ENCODE data around the gene C12orf42.

C12orf42 gene

DNA sequence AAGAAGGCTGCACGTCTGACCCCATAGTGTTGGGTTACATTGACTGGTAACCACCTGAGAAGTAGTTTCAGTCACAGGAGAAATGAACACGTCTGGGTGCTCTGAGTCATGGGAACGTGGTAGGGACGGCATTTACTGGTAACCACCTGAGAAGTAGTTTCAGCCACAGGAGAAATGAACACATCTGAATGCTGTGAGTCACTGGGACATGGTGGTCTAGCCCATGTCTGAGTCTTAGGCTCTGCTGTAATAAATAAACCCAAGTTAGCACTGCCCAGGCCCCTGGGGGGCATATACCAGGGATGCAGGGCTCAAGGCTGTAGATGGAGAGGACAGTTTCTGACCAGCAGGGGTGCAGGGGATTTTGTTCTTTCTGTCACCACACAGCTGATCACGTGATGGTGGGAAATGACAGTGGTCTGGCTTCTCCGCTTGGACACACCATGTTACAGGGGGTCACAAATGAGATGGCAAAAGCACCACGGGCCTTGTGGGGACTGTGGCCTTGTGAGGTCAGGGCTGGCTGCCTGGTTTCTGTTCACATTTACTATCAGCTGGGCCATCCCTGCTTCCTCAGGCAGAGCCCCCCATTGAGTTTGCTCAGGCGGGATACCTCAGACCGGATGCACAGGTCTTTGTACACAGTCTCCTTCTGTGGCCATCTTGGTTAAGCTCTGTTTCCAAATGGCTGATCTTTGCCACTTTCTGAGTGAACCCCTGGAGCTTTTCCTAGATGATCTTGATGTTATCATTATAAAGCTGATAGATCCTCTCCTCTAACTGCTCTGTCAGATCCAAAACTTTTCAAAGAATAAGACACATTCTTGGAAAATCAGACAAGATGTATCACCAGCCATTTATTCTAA, 9.8 kb upstream of the C12orf42 start:
- H3K27ac Mint-ChIP-seq, result peak overlapping the region; percentile 88
- H3K4me3 Mint-ChIP-seq, result peak overlapping the region; percentile 34
- peak; percentile 58 for DNase-seq

DNA sequence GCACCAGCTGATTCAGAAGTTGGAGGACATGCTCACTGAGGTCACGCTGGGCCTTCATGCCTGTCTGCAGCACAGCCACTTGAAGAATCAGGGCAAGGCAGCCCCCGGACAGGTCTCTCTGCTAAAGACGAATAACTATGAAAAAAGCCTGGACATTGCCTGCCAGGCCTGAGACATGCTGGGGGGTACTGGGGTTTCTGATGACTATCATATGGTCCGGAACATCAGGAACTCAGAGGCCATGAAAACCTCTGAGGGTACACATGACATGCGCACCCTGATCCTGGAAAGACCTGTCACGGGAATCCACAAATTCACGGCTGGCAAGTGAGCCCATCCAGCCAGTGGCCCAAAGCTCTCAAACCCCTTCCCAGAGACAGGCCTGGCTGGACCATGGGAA, 8.8 kb upstream of the C12orf42 start:
- Mint-ChIP-seq H3K9me3 (no peaks in the 10 kb centered on the region), H3K4me1 (ENCODE audit: low read depth) (peaks cover 41% of the 10 kb centered on the region), H3K4me3 (no peak overlapping the region), H3K36me3 (ENCODE audit: low read depth) (no peaks in the 10 kb centered on the region), H3K27ac (peak overlapping the region; percentile 88), H3K27me3 (peaks cover 26% of the 10 kb centered on the region)
- no peak for DNase-seq

More for the DNA sequence above, 9.8 kb upstream of the C12orf42 start:
- Mint-ChIP-seq H3K36me3 (ENCODE audit: low read depth) (no peaks in the 10 kb centered on the region), H3K9me3 (no peaks in the 10 kb centered on the region), H3K27me3 (peaks cover 32% of the 10 kb centered on the region), H3K4me1 (ENCODE audit: low read depth) (peaks cover 37% of the 10 kb centered on the region)

GRCh38 chr12:103503546-103504480, 8.0 kb upstream of the C12orf42 start:
- peaks cover 19% of the 10 kb centered on the region for H3K27me3 Mint-ChIP-seq
- H3K36me3 Mint-ChIP-seq (ENCODE audit: low read depth), result no peaks in the 10 kb centered on the region
- peaks cover 45% of the 10 kb centered on the region for H3K4me1 Mint-ChIP-seq (ENCODE audit: low read depth)
- no peaks in the 10 kb centered on the region for H3K9me3 Mint-ChIP-seq
- DNase-seq, result peak; percentile 59
- H3K4me3 Mint-ChIP-seq, result no peak overlapping the region
- H3K27ac Mint-ChIP-seq, result peak overlapping the region; percentile 55

- no peak overlapping the region for H3K4me3 Mint-ChIP-seq
- peaks cover 5% of the 10 kb centered on the region for H3K9me3 Mint-ChIP-seq
- DNase-seq, result no peak
- H3K27me3 Mint-ChIP-seq, result peaks cover 24% of the 10 kb centered on the region
- no peaks in the 10 kb centered on the region for H3K36me3 Mint-ChIP-seq (ENCODE audit: low read depth)
- H3K27ac Mint-ChIP-seq, result no peak overlapping the region
- H3K4me1 Mint-ChIP-seq (ENCODE audit: low read depth), result peaks cover 56% of the 10 kb centered on the region
Observed at GRCh38 chr12:103501447-103501846, 5.7 kb upstream of the C12orf42 start.

DNA sequence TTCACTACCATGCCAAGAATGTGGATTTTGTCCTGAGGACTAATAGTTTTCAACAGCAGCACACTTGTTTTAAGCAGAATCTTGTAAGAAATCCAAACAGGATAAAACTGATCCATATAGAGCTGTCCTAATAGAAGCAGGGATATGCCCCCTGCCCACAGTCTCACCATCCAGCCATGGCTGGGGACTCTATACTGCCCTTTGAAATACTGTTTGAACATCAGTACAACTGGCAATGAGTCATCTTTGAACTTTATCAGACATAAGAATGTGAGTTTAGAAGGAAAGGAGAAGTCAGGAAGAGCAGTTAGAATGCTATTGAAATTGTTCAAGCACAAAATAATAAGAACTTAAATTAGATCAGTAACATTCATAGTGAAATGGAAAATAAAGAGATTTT, 3.8 kb upstream of the C12orf42 start:
- H3K27me3 Mint-ChIP-seq, result peaks cover 35% of the 10 kb centered on the region
- H3K4me3 Mint-ChIP-seq, result no peak overlapping the region
- DNase-seq, result no peak
- H3K4me1 Mint-ChIP-seq (ENCODE audit: low read depth), result peaks cover 52% of the 10 kb centered on the region
- peaks cover 5% of the 10 kb centered on the region for H3K9me3 Mint-ChIP-seq
- H3K36me3 Mint-ChIP-seq (ENCODE audit: low read depth), result no peaks in the 10 kb centered on the region
- peak overlapping the region; percentile 82 for H3K27ac Mint-ChIP-seq

- H3K4me1 Mint-ChIP-seq (ENCODE audit: low read depth), result peaks cover 51% of the 10 kb centered on the region
- H3K4me3 Mint-ChIP-seq, result no peak overlapping the region
- H3K27ac Mint-ChIP-seq, result peak overlapping the region; percentile 82
- no peaks in the 10 kb centered on the region for H3K36me3 Mint-ChIP-seq (ENCODE audit: low read depth)
- peaks cover 5% of the 10 kb centered on the region for H3K9me3 Mint-ChIP-seq
- DNase-seq, result no peak
- peaks cover 41% of the 10 kb centered on the region for H3K27me3 Mint-ChIP-seq
Observed at GRCh38 chr12:103498990-103499389, 3.2 kb upstream of the C12orf42 start.

DNA sequence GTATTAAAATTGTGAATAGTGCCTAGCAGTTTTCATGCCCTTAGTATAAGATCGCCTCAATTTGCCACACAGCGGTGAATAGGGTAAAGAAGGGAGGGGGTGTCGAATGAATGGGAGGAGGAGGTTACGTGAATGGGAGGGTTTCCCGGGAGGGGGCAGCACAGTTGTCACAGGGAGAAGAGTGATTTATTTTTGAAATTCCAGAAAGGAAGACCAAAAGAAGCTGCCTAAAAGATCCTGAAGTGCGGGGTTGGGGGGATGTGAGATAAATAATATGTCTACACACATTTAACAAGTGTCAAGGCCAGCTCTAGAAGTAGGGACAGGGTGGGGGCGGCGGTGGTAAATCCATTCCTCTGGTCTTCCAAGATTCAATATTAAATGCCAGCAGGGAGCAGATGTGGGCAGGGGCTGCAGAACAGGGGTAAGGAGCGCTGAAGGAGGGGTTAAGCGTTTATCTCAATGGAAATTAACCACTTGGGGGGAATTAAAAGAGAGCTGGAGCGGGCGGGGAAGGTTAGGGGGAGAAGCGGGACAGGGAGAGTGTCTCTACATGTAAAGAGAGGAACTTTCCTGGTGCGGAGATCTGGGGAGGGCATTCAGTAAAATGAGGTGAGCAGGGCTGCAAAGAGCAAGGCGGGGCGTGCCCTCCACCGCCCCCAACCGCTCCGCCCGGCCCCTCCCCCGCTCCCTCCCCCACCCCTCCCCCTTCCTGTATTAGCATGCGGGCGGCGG, 867 bp downstream of the C12orf42 start:
- DNase-seq, result no peak
- H3K9me3 Mint-ChIP-seq, result peaks cover 5% of the 10 kb centered on the region
- H3K27me3 Mint-ChIP-seq, result peaks cover 43% of the 10 kb centered on the region
- H3K4me1 Mint-ChIP-seq (ENCODE audit: low read depth), result peaks cover 36% of the 10 kb centered on the region
- no peaks in the 10 kb centered on the region for H3K36me3 Mint-ChIP-seq (ENCODE audit: low read depth)
- H3K4me3 Mint-ChIP-seq, result peak overlapping the region; percentile 54
- no peak overlapping the region for H3K27ac Mint-ChIP-seq

GRCh38 chr12:103494051-103494733, 1.6 kb downstream of the C12orf42 start:
- Mint-ChIP-seq H3K9me3 (peaks cover 5% of the 10 kb centered on the region), H3K36me3 (ENCODE audit: low read depth) (no peaks in the 10 kb centered on the region), H3K4me1 (ENCODE audit: low read depth) (peaks cover 30% of the 10 kb centered on the region), H3K4me3 (peak overlapping the region; percentile 54), H3K27me3 (peaks cover 43% of the 10 kb centered on the region), H3K27ac (no peak overlapping the region)
- DNase-seq, result no peak

GRCh38 chr12:103493199-103493598, 2.6 kb downstream of the C12orf42 start:
- DNase-seq, result no peak
- H3K4me3 Mint-ChIP-seq, result no peak overlapping the region

DNA sequence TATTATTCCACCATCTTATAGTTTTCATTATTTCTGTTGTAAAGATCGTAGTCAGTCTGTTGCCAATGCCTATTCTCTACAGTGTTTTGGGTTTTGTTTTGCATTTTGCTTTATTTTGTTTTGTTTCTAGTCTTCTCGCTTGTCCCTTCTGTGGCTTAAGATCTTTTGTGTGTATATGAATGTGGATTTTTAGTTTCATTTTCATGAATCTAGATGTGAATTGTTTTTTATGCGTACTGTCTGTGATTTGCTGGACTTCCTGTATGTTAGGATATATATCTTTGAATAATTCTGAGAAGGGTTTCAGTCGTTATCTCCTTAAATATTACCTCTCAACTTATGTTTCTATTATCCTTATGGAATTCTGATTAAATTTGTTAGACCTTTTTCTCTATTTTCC, 13.4 kb downstream of the C12orf42 start:
- no peak overlapping the region for H3K27ac Mint-ChIP-seq
- peaks cover 4% of the 10 kb centered on the region for H3K4me1 Mint-ChIP-seq (ENCODE audit: low read depth)
- H3K4me3 Mint-ChIP-seq, result no peak overlapping the region
- H3K36me3 Mint-ChIP-seq (ENCODE audit: low read depth), result no peaks in the 10 kb centered on the region
- DNase-seq, result no peak
- H3K9me3 Mint-ChIP-seq, result peaks cover 15% of the 10 kb centered on the region
- H3K27me3 Mint-ChIP-seq, result no peaks in the 10 kb centered on the region

More at GRCh38 chr12:103493199-103493598, 2.6 kb downstream of the C12orf42 start:
- H3K27me3 Mint-ChIP-seq, result peaks cover 43% of the 10 kb centered on the region
- peaks cover 25% of the 10 kb centered on the region for H3K4me1 Mint-ChIP-seq (ENCODE audit: low read depth)
- peaks cover 7% of the 10 kb centered on the region for H3K9me3 Mint-ChIP-seq
- no peak overlapping the region for H3K27ac Mint-ChIP-seq
- no peaks in the 10 kb centered on the region for H3K36me3 Mint-ChIP-seq (ENCODE audit: low read depth)

GRCh38 chr12:103475073-103475472, 20.7 kb downstream of the C12orf42 start:
- Mint-ChIP-seq H3K27ac (no peak overlapping the region), H3K27me3 (no peaks in the 10 kb centered on the region)

DNA sequence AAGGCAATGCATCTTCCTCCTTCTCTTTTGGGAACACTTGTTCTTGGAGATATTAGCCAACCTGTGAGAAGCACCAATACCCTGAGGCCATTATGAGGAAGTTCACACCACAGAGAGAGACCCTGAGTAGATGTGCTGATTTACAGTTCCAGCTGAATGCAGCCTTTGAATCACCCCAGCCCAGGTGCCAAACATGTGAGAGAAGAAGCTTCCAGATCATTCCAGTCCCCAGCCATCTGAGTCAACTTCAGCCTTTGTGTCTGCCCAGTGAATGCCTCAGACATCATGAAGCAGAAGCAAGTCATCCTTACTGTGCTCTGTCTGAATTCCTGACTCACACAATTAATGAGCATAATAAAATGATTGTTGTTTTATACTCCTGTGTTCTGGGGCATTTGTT, 25.1 kb downstream of the C12orf42 start:
- no peak overlapping the region for H3K27ac Mint-ChIP-seq
- no peaks in the 10 kb centered on the region for H3K36me3 Mint-ChIP-seq (ENCODE audit: low read depth)
- peaks cover 11% of the 10 kb centered on the region for H3K4me1 Mint-ChIP-seq (ENCODE audit: low read depth)
- no peaks in the 10 kb centered on the region for H3K9me3 Mint-ChIP-seq
- H3K27me3 Mint-ChIP-seq, result no peaks in the 10 kb centered on the region
- DNase-seq, result no peak
- no peak overlapping the region for H3K4me3 Mint-ChIP-seq

More at GRCh38 chr12:103475073-103475472, 20.7 kb downstream of the C12orf42 start:
- no peak overlapping the region for H3K4me3 Mint-ChIP-seq
- no peaks in the 10 kb centered on the region for H3K36me3 Mint-ChIP-seq (ENCODE audit: low read depth)
- H3K9me3 Mint-ChIP-seq, result peaks cover 17% of the 10 kb centered on the region
- DNase-seq, result no peak
- peaks cover 5% of the 10 kb centered on the region for H3K4me1 Mint-ChIP-seq (ENCODE audit: low read depth)

DNA sequence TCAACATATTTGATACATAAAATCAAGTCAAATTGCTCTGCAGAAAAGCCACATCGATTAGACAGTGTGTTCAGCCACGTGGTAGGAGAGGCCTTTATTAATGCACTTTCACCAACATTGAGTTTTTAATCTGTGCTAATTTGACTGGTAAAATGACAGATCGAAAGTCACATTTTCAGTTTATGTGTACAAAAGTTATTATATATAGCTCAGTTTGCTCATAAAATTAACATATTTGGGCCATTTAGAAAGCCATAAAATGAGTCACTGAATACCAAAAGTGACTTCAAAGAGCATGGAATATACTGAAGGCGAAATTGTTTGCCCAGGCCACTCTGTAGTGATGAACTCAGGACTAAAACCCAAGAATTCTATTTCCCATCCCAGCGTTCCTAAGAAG, 26.0 kb downstream of the C12orf42 start:
- DNase-seq, result no peak
- Mint-ChIP-seq H3K27me3 (no peaks in the 10 kb centered on the region), H3K4me1 (ENCODE audit: low read depth) (peaks cover 11% of the 10 kb centered on the region), H3K9me3 (no peaks in the 10 kb centered on the region), H3K27ac (no peak overlapping the region), H3K36me3 (ENCODE audit: low read depth) (no peaks in the 10 kb centered on the region), H3K4me3 (no peak overlapping the region)

GRCh38 chr12:103468837-103469236, 26.9 kb downstream of the C12orf42 start:
- H3K4me3 Mint-ChIP-seq, result no peak overlapping the region
- no peak for DNase-seq
- no peaks in the 10 kb centered on the region for H3K36me3 Mint-ChIP-seq (ENCODE audit: low read depth)
- no peaks in the 10 kb centered on the region for H3K9me3 Mint-ChIP-seq
- peaks cover 11% of the 10 kb centered on the region for H3K4me1 Mint-ChIP-seq (ENCODE audit: low read depth)
- no peaks in the 10 kb centered on the region for H3K27me3 Mint-ChIP-seq
- H3K27ac Mint-ChIP-seq, result no peak overlapping the region
